AG08395 (cell line): Measurements from ENCODE around the gene SUDS3.

Experiments
- DNase-seq: peaks from one replicate; pipeline ENCODE4 v3.0.0; 2012; ENCODE audit warnings: mixed read lengths, low spot score

The SUDS3 gene

GRCh38 chr12:118447181-118447580, 70.8 kb downstream of the SUDS3 start:
- no peak for DNase-seq

GRCh38 chr12:118448341-118448740, 72.0 kb downstream of the SUDS3 start:
- DNase-seq: no peak

GRCh38 chr12:118455327-118455726, 79.0 kb downstream of the SUDS3 start:
- no peak for DNase-seq

DNA sequence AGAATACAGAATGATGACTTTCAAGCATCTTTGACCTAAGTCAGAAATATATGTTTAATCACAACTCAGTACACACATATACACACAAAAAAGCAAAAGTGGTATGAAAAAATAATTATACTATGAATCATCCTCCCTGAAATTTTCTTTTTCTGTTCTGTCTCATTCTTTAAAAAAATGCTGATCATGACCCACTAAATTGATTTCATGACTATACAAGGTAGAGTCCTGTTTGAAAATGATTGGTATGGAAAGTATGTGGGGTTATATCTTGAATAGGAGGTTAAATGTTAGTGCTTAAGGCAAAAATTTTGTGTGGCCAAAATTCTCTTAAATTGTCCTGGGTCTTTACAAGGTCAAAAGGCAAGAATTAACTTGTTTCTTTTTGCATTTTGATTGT, 80.4 kb downstream of the SUDS3 start:
- DNase-seq: no peak

DNA sequence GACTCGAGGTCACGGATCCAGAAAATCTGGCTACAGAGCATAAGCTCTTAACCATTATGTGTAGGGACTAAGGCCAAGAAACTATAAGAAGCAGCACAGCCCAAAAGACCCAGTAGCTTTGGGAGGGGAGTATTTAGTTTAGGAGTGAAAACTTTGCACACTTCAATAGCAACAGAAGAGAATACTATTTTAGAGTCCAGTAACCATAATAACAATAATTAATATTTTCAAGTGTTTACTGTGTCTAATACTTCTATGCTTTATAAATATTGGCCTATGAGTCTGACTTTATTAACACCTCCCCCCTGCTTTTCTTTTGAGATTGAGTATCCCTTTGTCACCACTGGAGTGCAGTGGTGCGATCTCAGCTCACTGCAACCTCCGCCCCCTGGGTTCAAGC, 82.8 kb downstream of the SUDS3 start:
- DNase-seq: no peak

GRCh38 chr12:118463677-118464076, 87.3 kb downstream of the SUDS3 start:
- DNase-seq: no peak

GRCh38 chr12:118465706-118466105, 89.4 kb downstream of the SUDS3 start:
- DNase-seq: no peak
